Stimulated activated naive B cell treated with anti-CD40 and anti-IgM and Interleukin-4, amounts not matched to agents 10 μg/mL and 1 μg/mL and 100 μg/mL, for 72 hours (primary cell): Measurements from ENCODE around the gene SMIM28.

ENCODE experiments used
- ATAC-seq, 2 donors: fragments of 150-1000 bp; cut with Tn5 transposase; replicated peaks; 2 replicates each; pipeline ENCODE4 v1.10.0; 2021; ENCODE audit warnings: moderate library complexity in 1 of 2
- DNase-seq: peaks from one replicate; pipeline ENCODE4 v3.0.0; 2021
- H3K27ac Mint-ChIP-seq: one replicate; pipeline ENCODE4 v1.8.0; 2022; ENCODE audit warnings: mild to moderate bottlenecking, mixed read lengths
- H3K27me3 Mint-ChIP-seq, 2 donors: one replicate each; pipeline ENCODE4 v1.8.0; 2022; ENCODE audit warnings: mixed read lengths in 2 of 2
- H3K36me3 Mint-ChIP-seq, 2 donors: one replicate each; pipeline ENCODE4 v1.8.0; 2022; ENCODE audit warnings: mixed read lengths in 2 of 2, mild to moderate bottlenecking in 1 of 2
- H3K4me1 Mint-ChIP-seq, 2 donors: one replicate each; pipeline ENCODE4 v1.8.0; 2022; ENCODE audit warnings: mixed read lengths in 2 of 2, mild to moderate bottlenecking in 1 of 2
- H3K4me3 Mint-ChIP-seq, 2 donors: one replicate each; pipeline ENCODE4 v1.8.0; 2022; ENCODE audit warnings: mild to moderate bottlenecking in 2 of 2, mixed read lengths in 2 of 2, moderate library complexity in 1 of 2
- H3K9me3 Mint-ChIP-seq, 2 donors: one replicate each; pipeline ENCODE4 v1.8.0; 2022; ENCODE audit warnings: mixed read lengths in 2 of 2, mild to moderate bottlenecking in 1 of 2

Gene SMIM28

GRCh38 chr6:138387577-138388368 lies 10.1 kb downstream of the SMIM28 start:
- Mint-ChIP-seq H3K27me3 (peaks cover 9 to 12% of the 10 kb centered on the region in 2 donors), H3K36me3 (no peaks in the 10 kb centered on the region), H3K27ac (no peak overlapping the region), H3K4me3 (no peak overlapping the region), H3K4me1 (no peaks in the 10 kb centered on the region), H3K9me3 (no peaks in the 10 kb centered on the region)
- ATAC-seq, result no peak
- DNase-seq, result no peak

DNA sequence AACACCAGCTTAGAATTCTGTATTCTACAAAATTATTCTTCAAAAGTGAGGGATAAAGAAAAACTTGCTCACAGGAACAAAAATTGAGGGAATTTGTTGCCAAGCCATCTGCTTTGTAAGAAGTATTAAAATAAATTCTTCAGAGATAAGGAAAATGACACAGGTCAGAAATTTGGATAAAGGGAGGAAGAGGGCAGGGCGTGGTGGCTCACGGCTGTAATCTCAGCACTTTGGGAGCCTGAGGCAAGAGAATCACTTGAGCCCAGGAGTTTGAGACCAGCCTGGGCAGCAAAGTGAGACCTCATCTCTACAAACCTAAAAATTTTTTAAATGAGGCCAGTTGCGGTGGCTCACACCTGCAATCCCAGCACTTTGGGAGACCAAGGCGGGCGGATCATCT lies 11.8 kb downstream of the SMIM28 start:
- H3K27me3 Mint-ChIP-seq, result peaks cover 9 to 12% of the 10 kb centered on the region in 2 donors
- no peak overlapping the region for H3K27ac Mint-ChIP-seq
- no peak overlapping the region for H3K4me3 Mint-ChIP-seq
- peaks cover 5 to 9% of the 10 kb centered on the region in 2 donors for H3K4me1 Mint-ChIP-seq
- DNase-seq (no peak), ATAC-seq (no peak)
- H3K36me3 Mint-ChIP-seq, result no peaks in the 10 kb centered on the region
- no peaks in the 10 kb centered on the region for H3K9me3 Mint-ChIP-seq

- H3K4me1 Mint-ChIP-seq, result peaks cover 9 to 20% of the 10 kb centered on the region in 2 donors
- H3K36me3 Mint-ChIP-seq, result no peaks in the 10 kb centered on the region
- DNase-seq (no peak), ATAC-seq (peak; percentile 88 to 90)
- no peaks in the 10 kb centered on the region for H3K9me3 Mint-ChIP-seq
- H3K4me3 Mint-ChIP-seq, result peak overlapping the region in 1 of 2 donors; percentile 2
- peak overlapping the region; percentile 31 for H3K27ac Mint-ChIP-seq
- H3K27me3 Mint-ChIP-seq, result peaks cover 2 to 4% of the 10 kb centered on the region in 2 donors
Measured at GRCh38 chr6:138393871-138394783, 16.4 kb downstream of the SMIM28 start.

- Mint-ChIP-seq H3K4me3 (no peak overlapping the region), H3K4me1 (peaks cover 14 to 29% of the 10 kb centered on the region in 2 donors), H3K36me3 (no peaks in the 10 kb centered on the region), H3K9me3 (no peaks in the 10 kb centered on the region), H3K27me3 (no peaks in the 10 kb centered on the region), H3K27ac (no peak overlapping the region)
- ATAC-seq (no peak), DNase-seq (no peak)
Measured at GRCh38 chr6:138396709-138397108, 19.0 kb downstream of the SMIM28 start.

- peaks cover 14 to 29% of the 10 kb centered on the region in 2 donors for H3K4me1 Mint-ChIP-seq
- H3K27ac Mint-ChIP-seq, result no peak overlapping the region
- no peak overlapping the region for H3K4me3 Mint-ChIP-seq
- no peaks in the 10 kb centered on the region for H3K9me3 Mint-ChIP-seq
- H3K36me3 Mint-ChIP-seq, result no peaks in the 10 kb centered on the region
- DNase-seq, result no peak
- ATAC-seq, result no peak
- no peaks in the 10 kb centered on the region for H3K27me3 Mint-ChIP-seq
Measured at GRCh38 chr6:138397128-138398122, 19.7 kb downstream of the SMIM28 start.

DNA sequence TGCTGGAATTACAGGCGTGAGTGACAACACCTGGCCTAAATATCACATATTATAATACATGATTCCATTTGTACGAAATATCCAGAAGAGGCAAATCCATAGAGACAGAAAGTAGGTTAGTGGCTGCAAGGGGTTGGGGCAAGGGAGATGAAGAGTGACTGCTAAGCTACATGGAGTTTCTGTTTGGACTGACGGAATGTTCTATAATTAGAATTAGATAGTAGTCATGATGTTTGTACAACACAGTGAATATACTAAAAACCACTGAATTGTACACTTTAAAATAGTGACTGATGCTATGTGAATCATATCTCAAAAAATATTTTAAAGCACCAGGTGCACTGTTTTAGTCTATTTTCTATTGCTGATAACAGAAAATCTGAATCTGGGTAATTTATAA lies 22.6 kb downstream of the SMIM28 start:
- H3K36me3 Mint-ChIP-seq, result no peaks in the 10 kb centered on the region
- no peak overlapping the region for H3K27ac Mint-ChIP-seq
- DNase-seq (no peak), ATAC-seq (no peak)
- no peak overlapping the region for H3K4me3 Mint-ChIP-seq
- no peaks in the 10 kb centered on the region for H3K27me3 Mint-ChIP-seq
- peaks cover 16 to 27% of the 10 kb centered on the region in 2 donors for H3K4me1 Mint-ChIP-seq
- H3K9me3 Mint-ChIP-seq, result no peaks in the 10 kb centered on the region

DNA sequence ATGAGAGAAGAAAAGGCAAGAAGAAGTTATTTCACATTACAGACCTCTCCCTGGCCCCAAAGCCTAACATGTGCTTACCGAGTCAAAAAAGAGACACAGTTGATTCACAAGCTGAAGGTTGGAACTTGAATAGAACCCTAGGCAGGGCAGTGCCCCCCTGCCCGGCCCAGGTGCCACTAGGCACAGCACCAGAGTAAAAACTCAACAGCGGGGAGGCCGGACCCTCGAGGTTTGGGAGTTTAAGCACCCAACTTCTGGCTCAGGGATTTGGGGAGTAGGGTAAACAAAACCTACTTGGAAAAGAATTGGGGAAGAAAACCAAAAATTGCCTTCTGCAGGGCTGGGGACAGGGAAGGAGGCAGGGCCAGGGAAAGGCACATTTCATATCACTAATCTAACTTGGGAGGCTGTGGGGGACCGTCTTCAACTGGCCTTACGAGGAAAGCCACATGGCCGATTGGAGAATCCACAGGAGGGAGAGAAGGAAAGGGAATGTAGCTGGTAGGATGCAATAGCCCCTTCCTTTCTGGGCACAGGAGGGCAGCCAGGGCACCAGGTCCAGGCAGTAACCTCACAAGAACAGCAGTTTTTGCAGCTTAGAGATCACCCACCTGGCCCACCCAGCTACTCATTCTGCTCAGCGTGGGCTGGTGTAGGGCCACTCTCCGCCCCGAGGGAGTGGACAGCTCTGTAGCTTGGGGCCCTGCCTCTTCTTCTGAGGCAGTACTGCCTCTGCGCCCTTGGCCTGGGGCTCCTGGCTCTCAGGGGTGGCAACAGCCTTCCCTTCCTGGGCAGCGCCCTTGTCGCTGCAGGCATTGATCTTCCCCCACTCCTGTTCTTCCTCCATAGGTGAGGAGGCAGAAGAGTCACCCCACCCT lies 24.5 kb downstream of the SMIM28 start:
- no peaks in the 10 kb centered on the region for H3K27me3 Mint-ChIP-seq
- no peak for DNase-seq
- peaks cover 17 to 24% of the 10 kb centered on the region in 2 donors for H3K4me1 Mint-ChIP-seq
- H3K36me3 Mint-ChIP-seq, result peaks cover 0 to 7% of the 10 kb centered on the region in 2 donors
- H3K27ac Mint-ChIP-seq, result peak overlapping the region; percentile 77
- ATAC-seq, result no peak
- H3K9me3 Mint-ChIP-seq, result no peaks in the 10 kb centered on the region
- H3K4me3 Mint-ChIP-seq, result peak overlapping the region in 1 of 2 donors; percentile 18

DNA sequence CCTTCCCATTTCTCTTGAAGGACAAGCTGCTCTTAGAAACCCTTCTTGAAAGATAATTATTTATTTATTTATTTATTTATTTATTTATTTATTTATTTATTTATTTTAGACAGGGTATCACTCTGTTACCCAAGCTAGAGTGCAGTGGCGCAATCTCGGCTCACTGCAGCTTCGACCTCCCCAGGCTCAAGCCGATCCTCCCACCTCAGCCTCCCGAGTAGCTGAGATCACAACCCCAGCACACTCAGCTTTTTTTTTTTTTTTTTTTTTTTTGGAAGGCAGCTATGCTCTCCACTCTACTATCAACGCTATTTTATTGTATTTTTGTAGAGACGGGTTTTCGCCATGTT lies 25.1 kb downstream of the SMIM28 start:
- Mint-ChIP-seq H3K27ac (peak overlapping the region; percentile 76), H3K9me3 (no peaks in the 10 kb centered on the region), H3K27me3 (no peaks in the 10 kb centered on the region), H3K4me3 (peak overlapping the region; percentile 79 to 89), H3K36me3 (peaks cover 5 to 13% of the 10 kb centered on the region in 2 donors), H3K4me1 (peaks cover 17 to 24% of the 10 kb centered on the region in 2 donors)
- DNase-seq (no peak), ATAC-seq (no peak)

- peak; percentile 19 for DNase-seq
- peaks cover 7 to 17% of the 10 kb centered on the region in 2 donors for H3K36me3 Mint-ChIP-seq
- H3K4me3 Mint-ChIP-seq, result peak overlapping the region; percentile 79 to 89
- peaks cover 17 to 24% of the 10 kb centered on the region in 2 donors for H3K4me1 Mint-ChIP-seq
- H3K27me3 Mint-ChIP-seq, result no peaks in the 10 kb centered on the region
- no peaks in the 10 kb centered on the region for H3K9me3 Mint-ChIP-seq
- ATAC-seq, result peak; percentile 27 to 40
- H3K27ac Mint-ChIP-seq, result peak overlapping the region; percentile 76
Measured at GRCh38 chr6:138403324-138403800, 25.7 kb downstream of the SMIM28 start.

GRCh38 chr6:138403801-138404665 lies 26.3 kb downstream of the SMIM28 start, which contains the start of gene HEBP2:
TSS of gene HEBP2 (plus strand) at chr6:138404223. CDS start at chr6:138404496, 273 bp downstream.
- peak; percentile 87 for DNase-seq
- ATAC-seq, result peak; percentile 89 to 91
- Mint-ChIP-seq H3K27ac (peak within 1 kb of the TSS; percentile 84), H3K36me3 (peaks cover 13 to 22% of the 10 kb centered on the region in 2 donors), H3K27me3 (no peaks in the 10 kb centered on the region), H3K4me3 (peak within 1 kb of the TSS; percentile 85 to 89), H3K4me1 (peaks cover 17 to 24% of the 10 kb centered on the region in 2 donors), H3K9me3 (no peaks in the 10 kb centered on the region)

GRCh38 chr6:138404666-138405337 lies 27.1 kb downstream of the SMIM28 start:
- no peak for DNase-seq
- ATAC-seq, result peak; percentile 32 to 34
- H3K27ac Mint-ChIP-seq, result peak overlapping the region; percentile 84
- peak overlapping the region; percentile 85 to 89 for H3K4me3 Mint-ChIP-seq
- peaks cover 17 to 30% of the 10 kb centered on the region in 2 donors for H3K4me1 Mint-ChIP-seq
- no peaks in the 10 kb centered on the region for H3K9me3 Mint-ChIP-seq
- peaks cover 19 to 29% of the 10 kb centered on the region in 2 donors for H3K36me3 Mint-ChIP-seq
- no peaks in the 10 kb centered on the region for H3K27me3 Mint-ChIP-seq
